OCI-LY3 (cell line): ENCODE measurements around the gene VWA7.

ENCODE experiments used
- H2AFZ ChIP-seq: fragments of 200-600, 300-600 bp; shearing (Covaris generic); 2 replicates; pipeline ENCODE4 v1.6.0; 2014; ENCODE audit warnings: antibody characterized with exemption, low read depth, low read length
- H3K27ac ChIP-seq: fragments of 200-600, 300-600 bp; sonication (generic); 2 replicates; pipeline ENCODE4 v1.5.1; 2014; ENCODE audit warnings: mild to moderate bottlenecking, low read length, moderate library complexity, mixed read lengths
- H3K27me3 ChIP-seq: fragments of 200-600, 300-600 bp; sonication (generic); 2 replicates; pipeline ENCODE4 v1.6.1; 2014; ENCODE audit warnings: low read depth, low read length, mixed read lengths
- H3K36me3 ChIP-seq: fragments of 200-600, 300-600 bp; sonication (generic); replicated peaks from 2 replicates; pipeline ENCODE3; 2014; ENCODE audit warnings: low read depth, low read length, mixed read lengths
- H3K4me1 ChIP-seq: fragments of 300-600, 200-600 bp; sonication (generic); 2 replicates; pipeline ENCODE4 v1.6.1; 2014; ENCODE audit warnings: low read length, mixed read lengths
- H3K4me2 ChIP-seq: fragments of 200-600, 300-600 bp; sonication (generic); 2 replicates; pipeline ENCODE4 v1.6.1; 2014; ENCODE audit warnings: low read length, mixed read lengths
- H3K4me3 ChIP-seq: fragments of 300-600, 200-600 bp; sonication (generic); 2 replicates; pipeline ENCODE4 v1.5.1; 2014; ENCODE audit warnings: antibody characterized with exemption, mild to moderate bottlenecking, low read length, moderate library complexity
- H3K79me2 ChIP-seq: fragments of 300-600, 200-600 bp; shearing (Covaris generic); 2 replicates; pipeline ENCODE4 v1.6.1; 2014; ENCODE audit warnings: mild to moderate bottlenecking, low read length, mixed read lengths
- H3K9ac ChIP-seq: fragments of 300-600, 200-600 bp; shearing (Covaris generic); 2 replicates; pipeline ENCODE4 v1.6.0; 2014; ENCODE audit warnings: mild to moderate bottlenecking, low read length, moderate library complexity
- H3K9me3 ChIP-seq: fragments of 200-600, 300-600 bp; shearing (Covaris generic); 2 replicates; pipeline ENCODE4 v1.6.1; 2014; ENCODE audit warnings: low read length, mixed read lengths; ENCODE audit not compliant: insufficient read depth
- H4K20me1 ChIP-seq: fragments of 200-600, 300-600 bp; sonication (generic); 2 replicates; pipeline ENCODE4 v1.6.1; 2016; ENCODE audit warnings: low read length, mixed read lengths; ENCODE audit not compliant: insufficient read depth
- CTCF ChIP-seq: fragments of 200-600, 300-600 bp; sonication (generic); IDR thresholded peaks from 2 replicates; pipeline ENCODE4 v1.5.1; 2014; ENCODE audit warnings: antibody characterized with exemption, low read length, low read depth
- EZH2phosphoT487 ChIP-seq: fragments of 200-600 bp; shearing (Covaris generic); IDR thresholded peaks from 2 replicates; pipeline ENCODE4 v1.6.1; 2018; ENCODE audit warnings: antibody characterized with exemption, mixed run types, low read depth

Gene VWA7

GRCh38 chr6:31799781-31800180, 22.7 kb upstream of the VWA7 start:
- Histone ChIP-seq H3K27ac (no peak overlapping the region), H4K20me1 (no peaks in the 10 kb centered on the region), H3K4me2 (no peak overlapping the region), H3K4me3 (no peak overlapping the region), H3K36me3 (no peaks in the 10 kb centered on the region), H3K9ac (no peak overlapping the region), H3K4me1 (no peaks in the 10 kb centered on the region), H3K27me3 (no peaks in the 10 kb centered on the region), H3K9me3 (no peaks in the 10 kb centered on the region), H2AFZ (no peak overlapping the region), H3K79me2 (peaks cover 9% of the 10 kb centered on the region)
- TF ChIP-seq CTCF (no peak), EZH2phosphoT487 (no peak)

- H4K20me1 ChIP-seq = no peaks in the 10 kb centered on the region
- H3K4me2 ChIP-seq = no peak overlapping the region
- no peak overlapping the region for H3K9ac ChIP-seq
- H2AFZ ChIP-seq = no peak overlapping the region
- no peaks in the 10 kb centered on the region for H3K36me3 ChIP-seq
- H3K9me3 ChIP-seq = no peaks in the 10 kb centered on the region
- no peak for TF ChIP-seq CTCF
- TF ChIP-seq EZH2phosphoT487 = no peak
- no peak overlapping the region for H3K4me3 ChIP-seq
- H3K79me2 ChIP-seq = peaks cover 30% of the 10 kb centered on the region
- H3K27me3 ChIP-seq = no peaks in the 10 kb centered on the region
- H3K27ac ChIP-seq = no peak overlapping the region
- peaks cover 6% of the 10 kb centered on the region; the same call in 1 of the 2 replicates for H3K4me1 ChIP-seq
Measured at GRCh38 chr6:31797588-31797987, 20.5 kb upstream of the VWA7 start.

GRCh38 chr6:31796993-31797385, 19.9 kb upstream of the VWA7 start:
- no peak overlapping the region for H3K27ac ChIP-seq

GRCh38 chr6:31795616-31796298, 18.6 kb upstream of the VWA7 start, which contains the start of gene VARS1:
Gene VARS1, minus strand, starts transcription at chr6:31795752. Its CDS starts 535 bp downstream, at chr6:31795217.
- no peak for TF ChIP-seq EZH2phosphoT487
- TF ChIP-seq CTCF = peak; percentile 57
- H3K27ac ChIP-seq = peak within 1 kb of the TSS; percentile 72
- no peaks in the 10 kb centered on the region for H4K20me1 ChIP-seq
- H3K79me2 ChIP-seq = peaks cover 34% of the 10 kb centered on the region
- no peaks in the 10 kb centered on the region for H3K9me3 ChIP-seq
- 0 out of 2 replicates have a peak within 1 kb of the TSS, but pooled peaks have one; percentile 21 for H2AFZ ChIP-seq
- peaks cover 6% of the 10 kb centered on the region; the same call in 1 of the 2 replicates for H3K4me1 ChIP-seq
- H3K4me2 ChIP-seq = peak within 1 kb of the TSS; percentile 87
- H3K9ac ChIP-seq = peak within 1 kb of the TSS; percentile 90
- no peaks in the 10 kb centered on the region for H3K36me3 ChIP-seq
- no peaks in the 10 kb centered on the region for H3K27me3 ChIP-seq
- H3K4me3 ChIP-seq = peak within 1 kb of the TSS; percentile 100

More at GRCh38 chr6:31796993-31797385, 19.9 kb upstream of the VWA7 start:
- no peaks in the 10 kb centered on the region for H3K9me3 ChIP-seq
- H4K20me1 ChIP-seq = no peaks in the 10 kb centered on the region
- H3K9ac ChIP-seq = no peak overlapping the region
- H3K4me2 ChIP-seq = no peak overlapping the region
- no peaks in the 10 kb centered on the region for H3K27me3 ChIP-seq
- H3K36me3 ChIP-seq = no peaks in the 10 kb centered on the region
- TF ChIP-seq EZH2phosphoT487 (no peak), CTCF (no peak)
- no peak overlapping the region for H2AFZ ChIP-seq
- peaks cover 31% of the 10 kb centered on the region for H3K79me2 ChIP-seq
- H3K4me3 ChIP-seq = no peak overlapping the region
- peaks cover 6% of the 10 kb centered on the region; the same call in 1 of the 2 replicates for H3K4me1 ChIP-seq
